ENCODE measurements around the gene TMEM161B.

- TF ChIP-seq MAX (IDR thresholded peaks at IDR 0.05; ENCODE audit: insufficient read depth, insufficient read length), result no peak
- TF ChIP-seq CTCF (IDR thresholded peaks at IDR 0.05; ENCODE audit: extremely low read depth in 1 of 2, insufficient read depth in 1 of 2, low read depth in 1 of 2, low read length in 2 of 2), result no peak
- no peak for TF ChIP-seq MYC (IDR thresholded peaks at IDR 0.05; ENCODE audit: low read depth, low read length)
- TF ChIP-seq JUN (IDR thresholded peaks at IDR 0.05; ENCODE audit: borderline replicate concordance, insufficient read depth, insufficient read length, low read depth), result no peak
- TF ChIP-seq EZH2 (IDR thresholded peaks at IDR 0.05; ENCODE audit: borderline replicate concordance, low read depth, low read length, severe bottlenecking), result no peak
- no peak for TF ChIP-seq POLR2AphosphoS5 (IDR thresholded peaks at IDR 0.05; ENCODE audit: insufficient read depth, low read depth, low read length)
Observed at GRCh38 chr5:88251048-88251711, 17.5 kb downstream of the TMEM161B start.

All from endothelial cell of umbilical vein (primary cell).